HepG2 (cell line): ENCODE data around the gene CDK6. TPM values are rescaled to one million over a fixed set of nuclear protein-coding genes. Genes with fewer than 3 reads are reported as not detected.
"Not testable (repeated sequence)": the region's sequence is repeated elsewhere in the genome, so short reads cannot be mapped to it uniquely, and the experiment has no call there.

Source experiments
- ATAC-seq: fragments of 200-7000 bp; cut with Tn5 transposase; 3 replicates; pipeline ENCODE4 v1.9.1; 2020; ENCODE audit warnings: mild to moderate bottlenecking, moderate library complexity
- BruUV-seq: library from RNA; stranded (reverse); fragments of 400-500 nt; replicated peaks from 2 replicates; lab custom pipeline; 2021; lab: Mats Ljungman, UMichigan
- CTCF ChIA-PET: fragments of 300-600 bp; formaldehyde crosslinking; extraction: SDS; loops from one replicate; lab custom pipeline; 2021; ENCODE audit warnings: low total read pairs, inconsistent platforms, low intra/inter-chr PET ratio; lab: Yijun Ruan, JAX
- POLR2A ChIA-PET: fragments of 350-600 bp; sonication (Branson Sonifier 250); formaldehyde crosslinking; loops from one replicate; lab custom pipeline; 2020; ENCODE audit warnings: antibody characterized with exemption, inconsistent platforms; lab: Yijun Ruan, JAX
- DNase-seq: peaks from one replicate; pipeline ENCODE4 v3.0.0-alpha.2; 2015; ENCODE audit warnings: low spot score
- FAIRE-seq: peaks from 3 replicates; lab custom pipeline; 2011; peaks lifted over from hg19 to GRCh38; lab: Jason Lieb, UNC
- H2AFZ ChIP-seq: one replicate; pipeline ENCODE4 v1.6.1; 2011; ENCODE audit warnings: low read length, inconsistent platforms
- H3K27ac ChIP-seq: fragments of 300-600 bp; 3 replicates; pipeline ENCODE4 v1.8.0; 2011; ENCODE audit warnings: mixed run types, mild to moderate bottlenecking, mixed read lengths, low read length, inconsistent platforms; ENCODE audit not compliant: insufficient read depth; ENCODE audit errors: extremely low read length
- H3K27me3 ChIP-seq, 2 experiments: fragments of 200-600 bp in 1 of 2; 2 replicates in 1 of 2; 3 replicates in 1 of 2; pipeline versions ENCODE4 v1.6.0 to v1.8.0; 2011; ENCODE audit warnings: low read length in 2 of 2, mild to moderate bottlenecking in 2 of 2, moderate library complexity in 2 of 2, inconsistent platforms in 1 of 2; ENCODE audit not compliant: insufficient read depth in 2 of 2, control insufficient read depth in 1 of 2
- H3K36me3 ChIP-seq, 2 experiments: fragments of 200-600 bp in 1 of 2; replicated peaks in 1 of 2; 2 replicates in 1 of 2; 3 replicates in 1 of 2; pipeline versions ENCODE4 v1.5.1 to v1.8.0; 2011; ENCODE audit warnings: low read length in 2 of 2, inconsistent platforms in 1 of 2; ENCODE audit not compliant: insufficient read depth in 2 of 2, control insufficient read depth in 1 of 2
- H3K4me1 ChIP-seq: 2 replicates; pipeline ENCODE4 v1.5.1; 2012; ENCODE audit warnings: low read length, inconsistent platforms; ENCODE audit not compliant: insufficient read depth
- H3K4me2 ChIP-seq: 2 replicates; pipeline ENCODE4 v1.6.0; 2011; ENCODE audit warnings: low read depth, low read length, inconsistent platforms
- H3K4me3 ChIP-seq, 3 experiments: fragments of 200-600 bp in 1 of 3; sonication (generic), shearing (Covaris generic) in 1 of 3; replicated peaks in 1 of 3; 2 replicates each; pipeline ENCODE4 v1.5.1; 2011 to 2016; ENCODE audit warnings: low read length in 3 of 3, inconsistent platforms in 2 of 3, low read depth in 2 of 3, mild to moderate bottlenecking in 2 of 3, control low read depth in 1 of 3, mixed read lengths in 1 of 3; ENCODE audit not compliant: insufficient read depth in 1 of 3
- H3K79me2 ChIP-seq: one replicate; pipeline ENCODE4 v1.6.1; 2011; ENCODE audit warnings: low read length, inconsistent platforms; ENCODE audit not compliant: insufficient read depth
- H3K9ac ChIP-seq: 2 replicates; pipeline ENCODE4 v1.6.0; 2011; ENCODE audit warnings: mild to moderate bottlenecking, low read depth, low read length, inconsistent platforms; ENCODE audit not compliant: insufficient read depth
- H3K9me3 ChIP-seq: 2 replicates; pipeline ENCODE4 v1.5.1; 2012; ENCODE audit warnings: mild to moderate bottlenecking, low read length
- H4K20me1 ChIP-seq: 2 replicates; pipeline ENCODE4 v1.6.0; 2011; ENCODE audit warnings: inconsistent platforms, mild to moderate bottlenecking, low read length, moderate library complexity; ENCODE audit not compliant: insufficient read depth
- CTCF ChIP-seq: sonication (generic); formaldehyde crosslinking; IDR thresholded peaks from 2 replicates; pipeline ENCODE4 v1.5.0; 2020; ENCODE audit warnings: mild to moderate bottlenecking, missing genetic modification reagents, moderate library complexity
- KLF9 ChIP-seq: IDR thresholded peaks from 2 replicates; pipeline ENCODE4 v1.6.1; 2016; ENCODE audit warnings: low read depth
- MIXL1 ChIP-seq: IDR thresholded peaks from 2 replicates; pipeline ENCODE4 v1.6.1; 2016
- MLX ChIP-seq: IDR thresholded peaks from 2 replicates; pipeline ENCODE4 v1.6.1; 2016
- SMAD1 ChIP-seq: sonication (generic); formaldehyde crosslinking; IDR thresholded peaks from 2 replicates; pipeline ENCODE4 v1.4.0; 2020; ENCODE audit warnings: missing genetic modification reagents, low read depth, mild to moderate bottlenecking, borderline replicate concordance
- STAG1 ChIP-seq: sonication (generic); formaldehyde crosslinking; IDR thresholded peaks from 2 replicates; pipeline ENCODE4 v1.4.0; 2020; ENCODE audit warnings: missing genetic modification reagents
- ZMYM4 ChIP-seq: sonication (generic); formaldehyde crosslinking; IDR thresholded peaks from 2 replicates; pipeline ENCODE4 v1.8.1; 2023; ENCODE audit warnings: mild to moderate bottlenecking, missing genetic modification reagents
- ZNF230 ChIP-seq: sonication (generic); formaldehyde crosslinking; IDR thresholded peaks from 2 replicates; pipeline ENCODE4 v1.4.0; 2020; ENCODE audit warnings: mild to moderate bottlenecking, missing genetic modification reagents
- ZSCAN20 ChIP-seq: sonication (generic); formaldehyde crosslinking; IDR thresholded peaks from 2 replicates; pipeline ENCODE4 v1.4.0; 2020; ENCODE audit warnings: missing genetic modification reagents, mild to moderate bottlenecking, borderline replicate concordance
- WGBS: methylation state at CpG from one replicate; pipeline ENCODE4 v1.1.6; 2017; ENCODE audit warnings: low lambda C conversion rate; 5-methylcytosine and 5-hydroxymethylcytosine counted together
- in situ Hi-C: cut with HindIII; loops from 2 replicates; pipeline ENCODE4 v1.10.0; 2017; ENCODE audit warnings: low pct_unique_long_range_greater_than_20kb; ENCODE audit not compliant: extremely low pct_ligation_motif_present
- intact Hi-C: fragments of 100-400 bp; cut with micrococcal nuclease; formaldehyde crosslinking; loops from one replicate; pipeline ENCODE4 v1.10.0; 2022; ENCODE audit not compliant: unreplicated experiment
- polyA plus RNA-seq, 8 experiments: library from polyadenylated mRNA; depleted of rRNA in 3 of 8; stranded (reverse) in 7 of 8; unstranded in 1 of 8; fragments of >200 nt; fragmentation: Illumina TruSeq in 4 of 8; extraction: Trizol in 4 of 8; gene quantifications; 2 replicates each; pipeline versions ENCODE4 v1.2.1 to v1.2.3, GENCODE V29; 2011 to 2016; ENCODE audit warnings: low read depth in 4 of 8, missing spikeins in 1 of 8, mixed read lengths in 1 of 8; ENCODE audit not compliant: insufficient read depth in 1 of 8
- total RNA-seq, 5 experiments: library from RNA; depleted of rRNA; stranded (reverse); fragments of >200 nt; fragmentation: Illumina TruSeq; extraction: Trizol; gene quantifications; 2 replicates each; pipeline ENCODE4 v1.2.3, GENCODE V29; 2016; ENCODE audit warnings: low read depth in 1 of 5

CDK6 gene
- total and polyA plus RNA-seq, 2 of the 13 experiments (the other 11 are each of a cell fraction or from before 2014, with no cell fraction given): 34.6 to 90.8 TPM

DNA sequence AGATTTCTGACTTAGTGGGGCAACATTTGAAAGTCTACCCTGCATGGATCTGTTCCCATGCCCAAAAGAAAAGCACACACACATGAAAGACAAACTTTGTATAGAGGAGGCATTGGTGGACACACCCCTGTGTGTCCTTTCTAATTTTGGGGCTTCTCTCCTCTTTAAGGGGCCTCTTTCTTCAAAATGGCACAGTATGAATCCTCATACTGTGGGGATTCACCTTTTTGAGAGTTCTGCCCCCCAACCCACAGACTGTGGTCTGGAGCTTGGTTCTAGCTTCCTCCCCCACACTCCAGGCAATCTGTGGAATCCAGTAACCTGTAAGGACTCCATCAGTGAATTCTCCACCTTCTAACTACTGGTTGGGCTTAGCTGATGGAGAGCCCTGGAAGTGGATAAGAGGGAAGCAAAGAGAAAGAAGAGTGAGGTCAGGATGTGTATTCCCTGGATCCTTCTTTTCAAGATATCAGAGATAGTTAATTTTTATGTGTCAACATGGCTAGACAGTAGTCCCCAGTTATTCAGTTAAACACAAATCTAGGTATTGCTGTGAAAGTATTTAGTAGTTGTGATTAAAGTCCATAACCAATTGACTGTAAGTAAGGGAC lies 32.4 kb upstream of the CDK6 start (continued):
- TF ChIP-seq ZSCAN20 (no peak), SMAD1 (CRISPR knock-in tag) (no peak), KLF9 (no peak), ZNF230 (CRISPR knock-in tag) (no peak), MLX (no peak)

DNA sequence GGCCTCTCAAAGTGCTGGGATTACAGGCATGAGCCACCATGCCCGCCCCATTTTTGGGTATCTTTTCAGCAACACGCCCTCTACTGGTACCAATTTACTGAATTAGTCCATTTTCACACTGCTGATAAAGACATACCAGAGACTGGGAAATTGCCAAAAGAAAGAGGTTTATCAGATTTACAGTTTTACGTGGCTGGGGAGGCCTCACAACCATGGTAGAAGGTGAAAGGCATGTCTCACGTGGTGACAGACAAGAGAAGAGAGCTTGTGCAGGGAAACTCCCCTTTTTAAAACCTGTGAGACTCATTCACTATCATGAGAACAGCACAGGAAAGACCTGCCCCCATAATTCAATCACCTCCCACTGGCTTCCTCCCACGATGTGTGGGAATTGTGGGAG lies 27.8 kb upstream of the CDK6 start:
- H3K79me2 ChIP-seq, BruUV-seq, H4K20me1 ChIP-seq, H3K4me1 ChIP-seq, H3K4me3 ChIP-seq, H3K9ac ChIP-seq, H3K4me2 ChIP-seq, H3K36me3 ChIP-seq, FAIRE-seq, H2AFZ ChIP-seq, in situ Hi-C loops, intact Hi-C loops, ATAC-seq, H3K9me3 ChIP-seq, H3K27ac ChIP-seq, H3K27me3 ChIP-seq, POLR2A ChIA-PET, CTCF ChIA-PET: not testable (repeated sequence)
- TF ChIP-seq ZMYM4 (CRISPR knock-in tag) (peak; percentile 57), MIXL1 (CRISPR knock-in tag) (0 out of 2 replicates have a peak, but pooled peaks have one; percentile 22), STAG1 (CRISPR knock-in tag) (peak; percentile 40; the same call in 1 of the 2 replicates), CTCF (peak; percentile 35; the same call in 1 of the 2 replicates)
- WGBS: 54% methylated on average over 5 of the region's 5 CpGs
- peak; percentile 29 for DNase-seq
